HG03575 (cell line): ENCODE data around the gene DLEC1.
"Not testable (repeated sequence)": the region's sequence is repeated elsewhere in the genome, so short reads cannot be mapped to it uniquely, and the experiment has no call there.

Experiments used
- ATAC-seq: cut with Tn5 transposase; IDR thresholded peaks from one replicate; pipeline ENCODE4 v1.9.1; 2021; ENCODE audit not compliant: unreplicated experiment, insufficient number of reproducible peaks, low FRiP score; ENCODE audit errors: extremely low read depth

DLEC1 gene

GRCh38 chr3:38031022-38031994 is 7.7 kb upstream of the DLEC1 start:
- ATAC-seq, result no peak

- ATAC-seq, result no peak
Observed at GRCh38 chr3:38032328-38032865, 6.6 kb upstream of the DLEC1 start.

GRCh38 chr3:38033586-38033985 is 5.4 kb upstream of the DLEC1 start:
- not testable (repeated sequence) for ATAC-seq

GRCh38 chr3:38034335-38034734 is 4.7 kb upstream of the DLEC1 start:
- not testable (repeated sequence) for ATAC-seq

- no peak for ATAC-seq
Observed at GRCh38 chr3:38036286-38036685, 2.7 kb upstream of the DLEC1 start.

- no peak for ATAC-seq
Observed at GRCh38 chr3:38036906-38037305, 2.1 kb upstream of the DLEC1 start.

- ATAC-seq, result no peak
Observed at GRCh38 chr3:38038447-38038911, 529 bp upstream of the DLEC1 start.

- ATAC-seq, result no peak
Observed at GRCh38 chr3:38039899-38040261, 872 bp downstream of the DLEC1 start.

GRCh38 chr3:38040401-38040800 is 1.4 kb downstream of the DLEC1 start:
- no peak for ATAC-seq

- no peak for ATAC-seq
Observed at GRCh38 chr3:38043486-38043885, 4.5 kb downstream of the DLEC1 start.

- ATAC-seq, result no peak
Observed at GRCh38 chr3:38046027-38046426, 7.0 kb downstream of the DLEC1 start.

GRCh38 chr3:38046821-38047220 is 7.8 kb downstream of the DLEC1 start:
- ATAC-seq, result no peak

GRCh38 chr3:38047896-38048295 is 8.9 kb downstream of the DLEC1 start:
- ATAC-seq, result no peak

GRCh38 chr3:38049358-38050126 is 10.5 kb downstream of the DLEC1 start:
- no peak for ATAC-seq

GRCh38 chr3:38051131-38051530 is 12.1 kb downstream of the DLEC1 start:
- ATAC-seq, result no peak

- ATAC-seq, result not testable (repeated sequence)
Observed at GRCh38 chr3:38053286-38053685, 14.3 kb downstream of the DLEC1 start.

GRCh38 chr3:38053813-38054498 is 14.9 kb downstream of the DLEC1 start:
- ATAC-seq, result not testable (repeated sequence)

- ATAC-seq, result no peak
Observed at GRCh38 chr3:38054499-38055001, 15.5 kb downstream of the DLEC1 start.

- no peak for ATAC-seq
Observed at GRCh38 chr3:38059148-38059547, 20.1 kb downstream of the DLEC1 start.
